T-helper 17 cell (primary cell): ENCODE data around the gene FAM83E. TPM values are rescaled to one million over a fixed set of nuclear protein-coding genes. Genes with fewer than 3 reads are reported as not detected.

Source experiments
- ATAC-seq: fragments of 150-1000 bp; cut with Tn5 transposase; 2 replicates; pipeline ENCODE4 v1.10.0; 2021; ENCODE audit warnings: mild to moderate bottlenecking, moderate library complexity
- DNase-seq, 3 donors: peaks; one replicate each; pipeline versions ENCODE4 v3.0.0 to v3.0.0-alpha.2; 2020 to 2021
- H3K9me3 ChIP-seq: one replicate; pipeline ENCODE4 v1.7.0; 2013; ENCODE audit warnings: low read length, mild to moderate bottlenecking; ENCODE audit not compliant: control insufficient read depth, poor library complexity, severe bottlenecking
- H3K27ac Mint-ChIP-seq: one replicate; pipeline ENCODE4 v1.8.0; 2022; ENCODE audit warnings: mild to moderate bottlenecking, moderate library complexity, mixed read lengths
- H3K27me3 Mint-ChIP-seq: one replicate; pipeline ENCODE4 v1.8.0; 2022; ENCODE audit warnings: mixed read lengths
- H3K36me3 Mint-ChIP-seq: one replicate; pipeline ENCODE4 v1.8.0; 2022; ENCODE audit warnings: low read depth, mixed read lengths
- H3K4me1 Mint-ChIP-seq: one replicate; pipeline ENCODE4 v1.8.0; 2022; ENCODE audit warnings: mild to moderate bottlenecking, mixed read lengths
- H3K4me3 Mint-ChIP-seq: one replicate; pipeline ENCODE4 v1.8.0; 2022; ENCODE audit warnings: mild to moderate bottlenecking, moderate library complexity, mixed read lengths
- total RNA-seq, 4 donors: library from RNA in 2 of 4; stranded (reverse) in 2 of 4; gene quantifications; one replicate each; pipeline ENCODE4 v1.2.3 and lab custom pipeline; 2022 to 2026

Gene FAM83E
- total RNA-seq, 2 donors from 2014 or later = 3.1 to 3.6 TPM

GRCh38 chr19:48629297-48629598 lies 14.4 kb upstream of the FAM83E start:
- no peak for ATAC-seq
- no peaks in the 10 kb centered on the region for H3K36me3 Mint-ChIP-seq
- no peak for DNase-seq
- H3K27me3 Mint-ChIP-seq = no peaks in the 10 kb centered on the region
- no peak overlapping the region for H3K4me3 Mint-ChIP-seq
- peaks cover 20% of the 10 kb centered on the region for H3K4me1 Mint-ChIP-seq
- no peaks in the 10 kb centered on the region for H3K9me3 ChIP-seq
- H3K27ac Mint-ChIP-seq = no peak overlapping the region

- Mint-ChIP-seq H3K27me3 (no peaks in the 10 kb centered on the region), H3K27ac (peak overlapping the region; percentile 37), H3K36me3 (peaks cover 2% of the 10 kb centered on the region), H3K4me3 (peak overlapping the region; percentile 25), H3K4me1 (peaks cover 25% of the 10 kb centered on the region)
- no peaks in the 10 kb centered on the region for H3K9me3 ChIP-seq
- no peak for ATAC-seq
- DNase-seq = no peak
Observed at GRCh38 chr19:48628486-48629296, 13.8 kb upstream of the FAM83E start.

GRCh38 chr19:48627865-48628314 lies 13.0 kb upstream of the FAM83E start:
- Mint-ChIP-seq H3K36me3 (peaks cover 4% of the 10 kb centered on the region), H3K27me3 (no peaks in the 10 kb centered on the region), H3K4me3 (no peak overlapping the region), H3K27ac (no peak overlapping the region), H3K4me1 (peaks cover 27% of the 10 kb centered on the region)
- ATAC-seq = no peak
- H3K9me3 ChIP-seq = no peaks in the 10 kb centered on the region
- DNase-seq = no peak

- Mint-ChIP-seq H3K4me1 (peaks cover 26% of the 10 kb centered on the region), H3K27ac (no peak overlapping the region), H3K27me3 (no peaks in the 10 kb centered on the region), H3K36me3 (peaks cover 4% of the 10 kb centered on the region), H3K4me3 (no peak overlapping the region)
- DNase-seq = no peak
- H3K9me3 ChIP-seq = no peaks in the 10 kb centered on the region
- ATAC-seq = no peak
Observed at GRCh38 chr19:48627201-48627864, 12.5 kb upstream of the FAM83E start.

- peaks cover 4% of the 10 kb centered on the region for H3K36me3 Mint-ChIP-seq
- H3K27ac Mint-ChIP-seq = no peak overlapping the region
- H3K4me1 Mint-ChIP-seq = peaks cover 27% of the 10 kb centered on the region
- no peak overlapping the region for H3K4me3 Mint-ChIP-seq
- DNase-seq (no peak), ATAC-seq (no peak)
- H3K27me3 Mint-ChIP-seq = no peaks in the 10 kb centered on the region
- H3K9me3 ChIP-seq = no peaks in the 10 kb centered on the region
Observed at GRCh38 chr19:48625891-48626327, 11.0 kb upstream of the FAM83E start.

- ATAC-seq (no peak), DNase-seq (no peak)
- H3K9me3 ChIP-seq = no peaks in the 10 kb centered on the region
- peak overlapping the region; percentile 88 for H3K4me3 Mint-ChIP-seq
- H3K4me1 Mint-ChIP-seq = peaks cover 24% of the 10 kb centered on the region
- peak overlapping the region; percentile 92 for H3K27ac Mint-ChIP-seq
- H3K27me3 Mint-ChIP-seq = no peaks in the 10 kb centered on the region
- peaks cover 4% of the 10 kb centered on the region for H3K36me3 Mint-ChIP-seq
Observed at GRCh38 chr19:48624791-48625723, 10.2 kb upstream of the FAM83E start.

- H3K27me3 Mint-ChIP-seq = no peaks in the 10 kb centered on the region
- peaks cover 4% of the 10 kb centered on the region for H3K36me3 Mint-ChIP-seq
- H3K4me1 Mint-ChIP-seq = peaks cover 29% of the 10 kb centered on the region
- H3K27ac Mint-ChIP-seq = peak overlapping the region; percentile 92
- DNase-seq (peak; percentile 89 to 94 (median 92)), ATAC-seq (peak; percentile 83)
- no peaks in the 10 kb centered on the region for H3K9me3 ChIP-seq
- peak overlapping the region; percentile 88 for H3K4me3 Mint-ChIP-seq
Observed at GRCh38 chr19:48624067-48624594, 9.3 kb upstream of the FAM83E start.

- no peak for ATAC-seq
- H3K27ac Mint-ChIP-seq = peak overlapping the region; percentile 92
Observed at GRCh38 chr19:48623556-48624066, 8.7 kb upstream of the FAM83E start.

GRCh38 chr19:48619692-48620585 lies 5.1 kb upstream of the FAM83E start:
- Mint-ChIP-seq H3K4me1 (peaks cover 40% of the 10 kb centered on the region), H3K36me3 (peaks cover 7% of the 10 kb centered on the region), H3K27ac (peak overlapping the region; percentile 98), H3K4me3 (peak overlapping the region; percentile 96), H3K27me3 (no peaks in the 10 kb centered on the region)
- H3K9me3 ChIP-seq = no peaks in the 10 kb centered on the region
- DNase-seq (no peak), ATAC-seq (no peak)

More at GRCh38 chr19:48623556-48624066, 8.7 kb upstream of the FAM83E start:
- no peaks in the 10 kb centered on the region for H3K9me3 ChIP-seq
- Mint-ChIP-seq H3K27me3 (no peaks in the 10 kb centered on the region), H3K4me1 (peaks cover 30% of the 10 kb centered on the region), H3K4me3 (peak overlapping the region; percentile 88), H3K36me3 (peaks cover 4% of the 10 kb centered on the region)
- no peak for DNase-seq

GRCh38 chr19:48618916-48619691 lies 4.2 kb upstream of the FAM83E start, which contains the start of the genes RPL18 and SPHK2:
Gene RPL18, minus strand, starts transcription at chr19:48619178. Its CDS starts 35 bp downstream, at chr19:48619143.
Gene SPHK2, plus strand, starts transcription at chr19:48619506. Its CDS starts 1,009 bp downstream, at chr19:48620515.
- Mint-ChIP-seq H3K4me1 (peaks cover 35% of the 10 kb centered on the region), H3K36me3 (peaks cover 7% of the 10 kb centered on the region), H3K4me3 (peak within 1 kb of the TSS; percentile 96), H3K27ac (peak within 1 kb of the TSS; percentile 98), H3K27me3 (no peaks in the 10 kb centered on the region)
- H3K9me3 ChIP-seq = no peaks in the 10 kb centered on the region
- ATAC-seq = peak; percentile 79
- peak; percentile 85 to 88 (median 86) for DNase-seq

- H3K4me3 Mint-ChIP-seq = peak overlapping the region; percentile 96
- H3K4me1 Mint-ChIP-seq = peaks cover 30% of the 10 kb centered on the region
- H3K36me3 Mint-ChIP-seq = peaks cover 5% of the 10 kb centered on the region
- DNase-seq (no peak), ATAC-seq (no peak)
- H3K27ac Mint-ChIP-seq = peak overlapping the region; percentile 98
- H3K27me3 Mint-ChIP-seq = no peaks in the 10 kb centered on the region
- no peaks in the 10 kb centered on the region for H3K9me3 ChIP-seq
Observed at GRCh38 chr19:48618278-48618915, 3.5 kb upstream of the FAM83E start.
